DND-41 (cell line): Measurements from ENCODE around the gene DTL.

ENCODE experiments used
- ATAC-seq: fragments of 200-7000 bp; cut with Tn5 transposase; 3 replicates; pipeline ENCODE4 v1.9.1; 2021; ENCODE audit warnings: low read depth; ENCODE audit not compliant: insufficient read depth
- DNase-seq: peaks from one replicate; pipeline ENCODE4 v3.0.0-alpha.2; 2020
- H2AFZ ChIP-seq: 2 replicates; pipeline ENCODE4 v1.6.0; 2012; ENCODE audit warnings: low read depth, low read length
- H3K27ac ChIP-seq: 2 replicates; pipeline ENCODE4 v1.5.1; 2012; ENCODE audit warnings: low read length, inconsistent platforms
- H3K27me3 ChIP-seq: fragments of 200-600 bp; sonication (generic); 2 replicates; pipeline ENCODE4 v1.6.0; 2012; ENCODE audit warnings: low read length, mild to moderate bottlenecking, inconsistent platforms; ENCODE audit not compliant: insufficient read depth, poor library complexity
- H3K36me3 ChIP-seq: 2 replicates; pipeline ENCODE4 v1.5.1; 2012; ENCODE audit warnings: low read length, inconsistent platforms; ENCODE audit not compliant: insufficient read depth
- H3K4me1 ChIP-seq: 2 replicates; pipeline ENCODE4 v1.5.1; 2012; ENCODE audit warnings: mild to moderate bottlenecking, low read length; ENCODE audit not compliant: insufficient read depth
- H3K4me2 ChIP-seq: 2 replicates; pipeline ENCODE4 v1.6.0; 2012; ENCODE audit warnings: mild to moderate bottlenecking, moderate library complexity, low read length, inconsistent platforms; ENCODE audit not compliant: insufficient read depth
- H3K4me3 ChIP-seq, 2 experiments: fragments of 200-600 bp in 1 of 2; shearing (Covaris generic) in 1 of 2; 2 replicates each; pipeline ENCODE4 v1.5.1; 2012 to 2016; ENCODE audit warnings: inconsistent platforms in 2 of 2, low read length in 2 of 2, mild to moderate bottlenecking in 2 of 2, low read depth in 1 of 2, moderate library complexity in 1 of 2
- H3K79me2 ChIP-seq: 2 replicates; pipeline ENCODE4 v1.6.0; 2012; ENCODE audit warnings: low read length, inconsistent platforms; ENCODE audit not compliant: insufficient read depth
- H3K9ac ChIP-seq: 2 replicates; pipeline ENCODE4 v1.6.0; 2012; ENCODE audit warnings: low read depth, mild to moderate bottlenecking, inconsistent platforms, low read length, moderate library complexity
- H3K9me3 ChIP-seq: 2 replicates; pipeline ENCODE4 v1.5.1; 2012; ENCODE audit warnings: low read length, moderate library complexity, mild to moderate bottlenecking, inconsistent platforms; ENCODE audit not compliant: insufficient read depth, severe bottlenecking
- H4K20me1 ChIP-seq: 2 replicates; pipeline ENCODE4 v1.6.0; 2012; ENCODE audit warnings: low read length; ENCODE audit not compliant: insufficient read depth
- EZH2 ChIP-seq: IDR thresholded peaks from 3 replicates; pipeline ENCODE4 v1.6.1; 2012; ENCODE audit warnings: borderline replicate concordance, low read depth, mild to moderate bottlenecking, moderate library complexity, low read length, inconsistent platforms; ENCODE audit not compliant: severe bottlenecking
- TF ChIP-seq, protein P1 (sequence below): IDR thresholded peaks from 2 replicates; pipeline ENCODE4 v1.5.1; 2012; ENCODE audit warnings: borderline replicate concordance, low read length, moderate library complexity, mild to moderate bottlenecking; ENCODE audit not compliant: poor library complexity, severe bottlenecking; ENCODE audit errors: extremely low read depth

The DTL gene

DNA sequence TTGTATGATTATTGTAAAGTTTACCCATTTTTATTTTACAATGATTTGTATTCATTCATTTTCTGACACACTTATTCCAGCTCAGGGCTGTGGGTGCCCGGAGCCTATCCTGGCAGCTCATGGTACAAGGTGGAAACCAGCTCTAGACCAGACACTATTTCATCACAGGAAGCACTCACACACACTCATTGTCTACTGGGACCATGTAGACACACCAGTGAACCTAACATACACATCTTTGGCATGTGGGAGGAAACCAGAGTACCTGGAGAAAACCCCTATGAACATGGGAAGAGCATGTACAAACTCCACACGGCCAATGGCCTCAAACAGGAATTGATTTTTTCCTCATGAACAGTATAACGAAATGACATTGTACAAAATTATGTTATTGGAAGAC lies 2.4 kb downstream of the DTL start:
- Histone ChIP-seq H3K79me2 (peaks cover 95% of the 10 kb centered on the region), H3K27ac (peak overlapping the region; percentile 50), H3K4me1 (peaks cover 76% of the 10 kb centered on the region), H3K9ac (peak overlapping the region; percentile 81), H3K4me3 (peak overlapping the region; percentile 63 to 68; a peak in 3 of 4 replicates), H2AFZ (no peak overlapping the region), H3K36me3 (peaks cover 43% of the 10 kb centered on the region), H4K20me1 (peaks cover 59% of the 10 kb centered on the region; the same call in 1 of the 2 replicates), H3K4me2 (peak overlapping the region; percentile 75), H3K27me3 (no peaks in the 10 kb centered on the region), H3K9me3 (no peaks in the 10 kb centered on the region)
- TF ChIP-seq EZH2: no peak
- TF ChIP-seq, protein P1, sequence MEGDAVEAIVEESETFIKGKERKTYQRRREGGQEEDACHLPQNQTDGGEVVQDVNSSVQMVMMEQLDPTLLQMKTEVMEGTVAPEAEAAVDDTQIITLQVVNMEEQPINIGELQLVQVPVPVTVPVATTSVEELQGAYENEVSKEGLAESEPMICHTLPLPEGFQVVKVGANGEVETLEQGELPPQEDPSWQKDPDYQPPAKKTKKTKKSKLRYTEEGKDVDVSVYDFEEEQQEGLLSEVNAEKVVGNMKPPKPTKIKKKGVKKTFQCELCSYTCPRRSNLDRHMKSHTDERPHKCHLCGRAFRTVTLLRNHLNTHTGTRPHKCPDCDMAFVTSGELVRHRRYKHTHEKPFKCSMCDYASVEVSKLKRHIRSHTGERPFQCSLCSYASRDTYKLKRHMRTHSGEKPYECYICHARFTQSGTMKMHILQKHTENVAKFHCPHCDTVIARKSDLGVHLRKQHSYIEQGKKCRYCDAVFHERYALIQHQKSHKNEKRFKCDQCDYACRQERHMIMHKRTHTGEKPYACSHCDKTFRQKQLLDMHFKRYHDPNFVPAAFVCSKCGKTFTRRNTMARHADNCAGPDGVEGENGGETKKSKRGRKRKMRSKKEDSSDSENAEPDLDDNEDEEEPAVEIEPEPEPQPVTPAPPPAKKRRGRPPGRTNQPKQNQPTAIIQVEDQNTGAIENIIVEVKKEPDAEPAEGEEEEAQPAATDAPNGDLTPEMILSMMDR: no peak
- no peak for ATAC-seq
- DNase-seq: no peak

DNA sequence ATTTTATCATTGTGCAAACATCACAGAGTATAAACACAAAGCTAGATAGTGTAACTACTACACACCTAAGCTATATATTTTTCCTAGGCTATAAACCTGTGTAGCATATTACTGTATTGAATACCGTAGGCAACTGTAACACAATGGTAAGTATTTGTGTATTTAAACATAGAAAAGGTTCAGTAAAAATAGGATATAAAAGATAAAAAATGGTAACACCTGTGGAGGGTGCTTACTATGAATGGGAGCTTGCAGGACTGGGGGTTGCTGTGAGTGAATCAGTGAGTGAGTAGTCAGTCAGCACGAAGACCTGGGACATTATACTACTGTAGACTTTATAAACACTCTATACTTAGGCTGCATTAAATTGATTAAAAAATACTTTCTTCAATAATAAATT lies 4.1 kb downstream of the DTL start:
- no peak for ATAC-seq
- peaks cover 57% of the 10 kb centered on the region; the same call in 1 of the 2 replicates for H4K20me1 ChIP-seq
- peak overlapping the region; percentile 29 for H3K9ac ChIP-seq
- peak overlapping the region in 1 of 2 experiments; percentile 63; a peak in 2 of 4 replicates for H3K4me3 ChIP-seq
- H3K9me3 ChIP-seq: no peaks in the 10 kb centered on the region
- peak overlapping the region; percentile 75 for H3K4me2 ChIP-seq
- H3K79me2 ChIP-seq: peaks cover 95% of the 10 kb centered on the region
- peak overlapping the region; percentile 23; the same call in 1 of the 2 replicates for H3K27ac ChIP-seq
- DNase-seq: no peak
- peaks cover 58% of the 10 kb centered on the region for H3K36me3 ChIP-seq
- TF ChIP-seq EZH2: no peak
- TF ChIP-seq, protein P1: no peak
- H3K4me1 ChIP-seq: peaks cover 63% of the 10 kb centered on the region
- no peak overlapping the region for H2AFZ ChIP-seq
- H3K27me3 ChIP-seq: no peaks in the 10 kb centered on the region

DNA sequence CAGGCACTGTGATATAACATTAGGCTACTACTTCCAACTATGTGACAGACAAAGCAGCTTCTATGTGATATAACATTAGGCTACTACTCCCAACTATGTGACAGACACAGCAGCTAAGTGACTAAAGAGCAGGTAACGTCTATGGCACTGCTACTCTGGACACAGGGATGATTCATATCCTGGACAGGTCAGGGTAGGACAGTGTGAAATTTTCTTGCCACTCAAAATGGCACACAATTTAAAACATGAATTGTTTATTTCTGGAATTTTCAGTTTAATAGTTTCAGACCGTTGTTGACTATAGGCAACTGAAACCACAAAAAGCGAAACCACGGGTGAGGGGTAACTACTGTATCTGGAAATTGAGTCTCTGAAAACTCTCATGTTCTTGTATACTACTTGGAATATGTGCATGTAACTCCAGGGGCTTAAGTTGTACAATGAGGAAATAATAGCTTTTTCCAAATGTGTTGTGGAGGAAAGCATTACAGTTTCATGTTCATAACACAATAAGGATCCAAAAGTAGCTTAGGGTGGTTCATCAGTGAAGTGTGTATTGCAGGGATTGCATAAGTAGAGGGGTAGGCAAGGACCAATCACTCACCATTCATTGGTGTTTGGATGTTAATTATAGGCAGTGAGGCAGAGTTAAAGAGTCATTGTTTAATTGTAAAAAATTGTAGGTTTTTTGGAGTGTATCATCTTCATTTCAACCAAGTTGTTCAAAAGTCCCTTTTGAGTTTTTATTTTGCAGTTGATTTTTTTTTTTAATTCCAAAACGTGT lies 5.3 kb downstream of the DTL start:
- H4K20me1 ChIP-seq: peaks cover 63% of the 10 kb centered on the region; the same call in 1 of the 2 replicates
- peaks cover 70% of the 10 kb centered on the region for H3K36me3 ChIP-seq
- DNase-seq (peak; percentile 33), ATAC-seq (peak; percentile 63)
- H3K27ac ChIP-seq: peak overlapping the region; percentile 77
- H3K4me1 ChIP-seq: peaks cover 63% of the 10 kb centered on the region
- H3K79me2 ChIP-seq: peaks cover 100% of the 10 kb centered on the region
- peak overlapping the region in 1 of 2 experiments; percentile 48; a peak in 2 of 4 replicates for H3K4me3 ChIP-seq
- no peaks in the 10 kb centered on the region for H3K9me3 ChIP-seq
- H2AFZ ChIP-seq: no peak overlapping the region
- H3K9ac ChIP-seq: peak overlapping the region; percentile 29
- TF ChIP-seq, protein P1: no peak
- TF ChIP-seq EZH2: no peak
- no peaks in the 10 kb centered on the region for H3K27me3 ChIP-seq
- peak overlapping the region; percentile 75 for H3K4me2 ChIP-seq
